Fibroblast of the conjunctiva (primary cell): ENCODE data around the gene STIM2.

Experiments used
- DNase-seq: peaks from one replicate; pipeline ENCODE4 v3.0.0-alpha.2; 2010; ENCODE audit warnings: low read depth

STIM2 gene

GRCh38 chr4:26900765-26901164, 40.1 kb downstream of the STIM2 start:
- DNase-seq: no peak

GRCh38 chr4:26905172-26905571, 44.5 kb downstream of the STIM2 start:
- DNase-seq: no peak

- DNase-seq: no peak
Measured at GRCh38 chr4:26907731-26908599, 47.3 kb downstream of the STIM2 start.

- DNase-seq: no peak
Measured at GRCh38 chr4:26909369-26909768, 48.7 kb downstream of the STIM2 start.

GRCh38 chr4:26911254-26911653, 50.6 kb downstream of the STIM2 start:
- DNase-seq: no peak

- no peak for DNase-seq
Measured at GRCh38 chr4:26912069-26912468, 51.4 kb downstream of the STIM2 start.

- no peak for DNase-seq
Measured at GRCh38 chr4:26912810-26913209, 52.2 kb downstream of the STIM2 start.

GRCh38 chr4:26916195-26916594, 55.6 kb downstream of the STIM2 start:
- DNase-seq: peak; percentile 2

GRCh38 chr4:26930964-26931363, 70.3 kb downstream of the STIM2 start:
- DNase-seq: no peak

GRCh38 chr4:26931451-26931850, 70.8 kb downstream of the STIM2 start:
- no peak for DNase-seq

- no peak for DNase-seq
Measured at GRCh38 chr4:26931966-26932365, 71.3 kb downstream of the STIM2 start.

- no peak for DNase-seq
Measured at GRCh38 chr4:26935397-26935796, 74.8 kb downstream of the STIM2 start.

- no peak for DNase-seq
Measured at GRCh38 chr4:26936284-26937065, 75.8 kb downstream of the STIM2 start.

GRCh38 chr4:26937139-26937538, 76.5 kb downstream of the STIM2 start:
- DNase-seq: no peak

- no peak for DNase-seq
Measured at GRCh38 chr4:26937567-26937966, 76.9 kb downstream of the STIM2 start.

- no peak for DNase-seq
Measured at GRCh38 chr4:26938516-26938915, 77.9 kb downstream of the STIM2 start.

GRCh38 chr4:26941951-26942350, 81.3 kb downstream of the STIM2 start:
- DNase-seq: no peak

GRCh38 chr4:26942871-26943270, 82.2 kb downstream of the STIM2 start:
- DNase-seq: no peak

GRCh38 chr4:26943391-26943790, 82.8 kb downstream of the STIM2 start:
- no peak for DNase-seq

GRCh38 chr4:26945794-26946193, 85.2 kb downstream of the STIM2 start:
- DNase-seq: no peak

GRCh38 chr4:26947318-26947717, 86.7 kb downstream of the STIM2 start:
- DNase-seq: no peak

- no peak for DNase-seq
Measured at GRCh38 chr4:26950446-26950845, 89.8 kb downstream of the STIM2 start.

GRCh38 chr4:26952891-26953290, 92.2 kb downstream of the STIM2 start:
- DNase-seq: no peak
